Activated CD8-positive, alpha-beta T cell treated with anti-CD3 and anti-CD28 coated beads for 36 hours (primary cell): ENCODE results near the gene RNF126. TPM values are rescaled to one million over a fixed set of nuclear protein-coding genes. Genes with fewer than 3 reads are reported as not detected.

ENCODE experiments used
- ATAC-seq: fragments of 200-7000 bp; cut with Tn5 transposase; one replicate; pipeline ENCODE4 v1.10.0; 2021; ENCODE audit warnings: mild to moderate bottlenecking, moderate library complexity
- CTCF ChIA-PET: fragments of 350-600 bp; sonication (Branson Sonifier 250); formaldehyde crosslinking; loops from one replicate; lab custom pipeline; 2021; ENCODE audit warnings: antibody characterized with exemption; lab: Charles Lee
- POLR2A ChIA-PET: fragments of 350-600 bp; sonication (Branson Sonifier 250); formaldehyde crosslinking; loops from one replicate; lab custom pipeline; 2021; ENCODE audit warnings: antibody characterized with exemption; lab: Charles Lee
- DNase-seq: peaks from one replicate; pipeline ENCODE4 v3.0.0-alpha.2; 2020
- H3K27ac Mint-ChIP-seq: one replicate; pipeline ENCODE4 v1.8.0; 2021; ENCODE audit warnings: mild to moderate bottlenecking, mixed read lengths
- H3K27me3 Mint-ChIP-seq: one replicate; pipeline ENCODE4 v1.8.0; 2021; ENCODE audit warnings: mixed read lengths
- H3K36me3 Mint-ChIP-seq: one replicate; pipeline ENCODE4 v1.8.0; 2021; ENCODE audit warnings: low read depth, mixed read lengths
- H3K4me1 Mint-ChIP-seq: one replicate; pipeline ENCODE4 v1.8.0; 2021; ENCODE audit warnings: low read depth, mixed read lengths
- H3K4me3 Mint-ChIP-seq: one replicate; pipeline ENCODE4 v1.8.0; 2021; ENCODE audit warnings: mild to moderate bottlenecking, moderate library complexity, mixed read lengths
- H3K9me3 Mint-ChIP-seq: one replicate; pipeline ENCODE4 v1.8.0; 2021; ENCODE audit warnings: mixed read lengths
- intact Hi-C: fragments of 100-400 bp; cut with micrococcal nuclease; formaldehyde crosslinking; loops from one replicate; pipeline ENCODE4 v1.10.0; 2022
- total RNA-seq, 2 experiments: library from RNA; stranded (reverse); gene quantifications; one replicate each; pipeline ENCODE4 v1.2.3, GENCODE V29; 2021
- TF ChIP-seq, protein P1 (sequence below): fragments of 200-600 bp; IDR thresholded peaks from one replicate; pipeline ENCODE4 v1.8.0; 2022; ENCODE audit warnings: antibody characterized with exemption, mild to moderate bottlenecking

The RNF126 gene
- total RNA-seq, 2 experiments from 2014 or later = 99.1 to 101 TPM

DNA sequence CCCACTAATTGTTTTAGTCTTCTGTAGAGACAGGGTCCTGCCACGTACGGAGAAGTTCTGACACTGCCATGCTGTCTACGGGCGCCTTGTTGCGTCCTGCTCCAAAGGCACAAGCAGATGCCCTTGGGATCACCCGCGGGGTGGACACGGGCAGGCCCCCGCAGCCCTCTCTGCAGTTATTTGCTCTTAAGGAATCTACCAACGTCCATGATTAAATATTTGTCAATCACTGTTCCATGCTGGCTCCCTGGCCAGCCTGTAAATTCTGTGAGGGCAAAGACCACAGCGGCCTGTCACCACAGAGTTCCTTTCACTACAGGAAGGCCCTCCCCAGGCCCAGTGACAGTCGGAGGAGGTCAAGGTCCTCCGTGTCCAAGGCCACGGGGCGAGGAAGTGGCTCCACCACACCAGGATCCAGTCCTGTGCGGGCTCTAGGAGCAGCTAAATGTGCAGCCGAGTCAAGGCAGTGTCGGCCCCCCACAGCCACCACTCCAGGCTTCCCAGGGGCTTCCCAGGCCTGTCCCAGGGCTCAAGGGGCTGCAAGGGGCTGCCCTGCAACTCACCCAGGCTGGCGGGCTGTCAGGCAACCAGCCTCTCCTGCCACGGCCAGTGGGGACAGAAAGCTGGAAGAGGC lies 2.1 kb downstream of the RNF126 start:
- no peak for ATAC-seq

DNA sequence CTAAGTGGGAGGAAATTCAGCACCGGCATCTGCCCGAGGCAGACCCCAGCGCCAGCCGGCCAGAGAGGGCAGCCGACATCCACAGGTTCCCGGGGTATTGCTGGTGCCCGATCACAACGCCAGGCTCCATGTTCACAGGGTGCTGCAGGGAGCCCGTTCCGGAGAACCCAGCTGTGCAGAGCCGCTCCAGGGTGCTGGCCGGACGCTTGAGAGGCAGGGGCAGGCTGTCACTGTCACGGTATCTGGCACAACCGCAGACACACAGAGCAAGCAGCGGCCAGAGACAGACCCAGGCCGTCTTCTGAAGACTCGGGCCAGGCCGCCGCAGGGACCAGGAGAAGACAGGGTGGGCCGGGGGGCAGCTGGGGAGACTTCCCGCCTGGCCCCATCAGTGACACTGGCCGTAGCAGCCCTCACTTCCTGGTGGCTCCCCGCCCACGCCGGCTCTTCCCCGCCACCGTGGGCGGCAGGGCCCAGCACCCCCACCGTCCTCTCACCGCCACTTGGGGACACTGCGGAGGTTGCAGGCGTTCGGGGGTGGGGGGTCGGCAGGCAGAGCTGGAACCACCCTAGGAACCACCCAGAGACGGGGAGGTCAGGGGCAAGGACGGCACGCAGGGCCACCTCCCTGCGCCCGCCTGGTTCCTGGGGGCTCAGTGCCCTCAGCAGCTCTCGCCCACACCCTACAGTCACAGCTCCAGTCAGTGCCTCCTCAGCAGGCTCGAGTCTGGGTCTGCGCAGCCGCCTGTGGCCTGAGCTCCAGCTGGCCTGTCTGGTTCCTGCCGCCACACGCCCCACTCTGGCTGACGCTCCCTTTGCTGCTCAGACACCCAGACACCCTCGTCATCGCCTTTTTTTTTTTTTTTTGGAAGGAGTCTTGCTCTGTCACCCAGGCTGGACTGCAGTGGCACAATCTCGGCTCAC lies 3.8 kb downstream of the RNF126 start:
- H3K4me1 Mint-ChIP-seq = peaks cover 42% of the 10 kb centered on the region
- POLR2A ChIA-PET = interaction anchor here (1.2 to 2.4 kb wide), 3 partner anchors 12 to 82 kb away, joined by 3 to 6 read pairs (median 4); no protein-coding TSS in a partner anchor
- peaks cover 45% of the 10 kb centered on the region for H3K36me3 Mint-ChIP-seq

More for the DNA sequence above, 2.1 kb downstream of the RNF126 start:
- peak overlapping the region; percentile 95 for H3K4me3 Mint-ChIP-seq
- TF ChIP-seq, protein P1, sequence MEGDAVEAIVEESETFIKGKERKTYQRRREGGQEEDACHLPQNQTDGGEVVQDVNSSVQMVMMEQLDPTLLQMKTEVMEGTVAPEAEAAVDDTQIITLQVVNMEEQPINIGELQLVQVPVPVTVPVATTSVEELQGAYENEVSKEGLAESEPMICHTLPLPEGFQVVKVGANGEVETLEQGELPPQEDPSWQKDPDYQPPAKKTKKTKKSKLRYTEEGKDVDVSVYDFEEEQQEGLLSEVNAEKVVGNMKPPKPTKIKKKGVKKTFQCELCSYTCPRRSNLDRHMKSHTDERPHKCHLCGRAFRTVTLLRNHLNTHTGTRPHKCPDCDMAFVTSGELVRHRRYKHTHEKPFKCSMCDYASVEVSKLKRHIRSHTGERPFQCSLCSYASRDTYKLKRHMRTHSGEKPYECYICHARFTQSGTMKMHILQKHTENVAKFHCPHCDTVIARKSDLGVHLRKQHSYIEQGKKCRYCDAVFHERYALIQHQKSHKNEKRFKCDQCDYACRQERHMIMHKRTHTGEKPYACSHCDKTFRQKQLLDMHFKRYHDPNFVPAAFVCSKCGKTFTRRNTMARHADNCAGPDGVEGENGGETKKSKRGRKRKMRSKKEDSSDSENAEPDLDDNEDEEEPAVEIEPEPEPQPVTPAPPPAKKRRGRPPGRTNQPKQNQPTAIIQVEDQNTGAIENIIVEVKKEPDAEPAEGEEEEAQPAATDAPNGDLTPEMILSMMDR = no peak
- intact Hi-C loops = no loop called here
- no peaks in the 10 kb centered on the region for H3K27me3 Mint-ChIP-seq
- CTCF ChIA-PET = interaction anchor here (0.7 to 1.3 kb wide), 6 partner anchors 19 to 77 kb away, joined by 3 to 4 read pairs (median 4); partner anchors contain the start of gene POLRMT
- peaks cover 33% of the 10 kb centered on the region for H3K36me3 Mint-ChIP-seq
- peaks cover 33% of the 10 kb centered on the region for H3K4me1 Mint-ChIP-seq
- H3K9me3 Mint-ChIP-seq = no peaks in the 10 kb centered on the region
- DNase-seq = no peak
- POLR2A ChIA-PET = interaction anchor here (0.6 to 2.4 kb wide), 12 partner anchors 9 to 138 kb away, joined by 3 to 6 read pairs (median 4); partner anchors contain the start of genes POLRMT and PTBP1
- peak overlapping the region; percentile 93 for H3K27ac Mint-ChIP-seq

DNA sequence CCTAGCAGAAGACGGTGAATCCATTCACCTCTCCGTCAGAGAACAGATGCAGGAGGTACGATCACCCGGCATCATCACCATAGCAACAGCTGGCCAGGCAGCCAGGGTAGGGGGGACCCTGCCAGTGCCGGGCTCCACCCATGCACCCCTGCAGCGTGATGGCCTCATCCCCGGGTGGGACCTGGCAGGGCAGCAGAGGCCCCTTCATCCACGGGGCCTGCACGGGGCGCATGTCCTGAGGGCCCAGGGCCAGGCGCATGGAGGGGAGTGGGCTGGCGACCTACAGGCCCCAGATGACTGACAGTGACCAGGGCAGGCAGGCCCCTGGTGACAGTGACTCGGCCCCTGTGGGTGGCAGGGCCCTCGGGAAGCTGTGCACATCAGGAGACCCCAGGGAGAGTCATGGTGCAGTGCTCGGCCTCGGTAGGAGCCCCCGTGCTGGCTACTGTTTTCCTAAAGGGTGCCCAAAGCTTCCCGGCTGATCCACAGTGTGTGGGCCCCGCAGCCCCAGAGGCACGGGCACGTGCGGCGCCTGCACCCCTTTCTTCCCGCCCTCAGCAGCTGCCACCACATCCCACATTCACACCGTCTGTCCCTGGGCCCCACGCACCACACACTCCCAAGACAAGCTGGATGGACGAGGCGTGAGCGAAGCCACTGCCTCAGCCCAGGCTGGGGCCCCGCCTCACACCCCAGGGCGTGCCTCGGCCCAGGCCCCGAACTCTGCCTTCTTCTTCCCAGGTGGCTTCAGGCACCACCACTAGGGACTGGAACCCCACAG lies 4.8 kb downstream of the RNF126 start:
- Mint-ChIP-seq H3K36me3 (peaks cover 47% of the 10 kb centered on the region), H3K4me1 (peaks cover 42% of the 10 kb centered on the region), H3K9me3 (no peaks in the 10 kb centered on the region), H3K27ac (peak overlapping the region; percentile 25), H3K27me3 (no peaks in the 10 kb centered on the region), H3K4me3 (no peak overlapping the region)
- ATAC-seq (no peak), DNase-seq (no peak)
- intact Hi-C loops = no loop called here
- TF ChIP-seq, protein P1 = no peak
- ChIA-PET CTCF (no interaction called here), POLR2A (interaction anchor here (1.2 kb wide), 1 partner anchor 26 kb away, joined by 4 read pairs; no protein-coding TSS in a partner anchor)

More for the DNA sequence above, 3.8 kb downstream of the RNF126 start:
- ATAC-seq (no peak), DNase-seq (peak; percentile 47)
- CTCF ChIA-PET = interaction anchor here (1.2 kb wide), 1 partner anchor 70 kb away, joined by 3 read pairs; no protein-coding TSS in a partner anchor
- no peaks in the 10 kb centered on the region for H3K27me3 Mint-ChIP-seq
- intact Hi-C loops = no loop called here
- H3K9me3 Mint-ChIP-seq = no peaks in the 10 kb centered on the region
- peak overlapping the region; percentile 93 for H3K27ac Mint-ChIP-seq
- peak overlapping the region; percentile 95 for H3K4me3 Mint-ChIP-seq
- TF ChIP-seq, protein P1 = no peak

DNA sequence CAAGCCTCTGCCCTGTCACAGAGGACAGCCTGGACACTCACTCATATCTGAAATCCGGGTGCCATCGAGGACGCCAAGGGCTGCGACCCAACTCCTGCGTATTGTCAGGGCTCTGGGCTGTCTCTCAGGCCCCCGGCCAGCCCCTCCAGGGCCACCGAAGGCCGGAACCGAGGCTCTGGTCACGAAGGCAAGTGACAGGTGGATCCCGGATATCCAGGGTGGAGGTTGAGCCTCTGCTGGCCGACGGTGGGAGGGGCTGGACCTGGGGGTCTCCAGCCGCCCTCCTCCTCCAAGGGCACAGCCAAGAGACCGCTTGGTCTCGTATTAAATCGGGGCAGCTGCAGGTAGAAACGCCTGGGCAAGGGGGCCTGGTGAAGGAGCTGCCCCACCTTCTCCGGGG lies 5.4 kb downstream of the RNF126 start:
- no peak for ATAC-seq
- H3K4me1 Mint-ChIP-seq = peaks cover 42% of the 10 kb centered on the region
- TF ChIP-seq, protein P1 = no peak
- ChIA-PET POLR2A (interaction anchor here (1.8 kb wide), 1 partner anchor 23 kb away, joined by 7 read pairs; no protein-coding TSS in a partner anchor), CTCF (no interaction called here)
- no peak overlapping the region for H3K4me3 Mint-ChIP-seq
- no peak for DNase-seq
- H3K36me3 Mint-ChIP-seq = peaks cover 47% of the 10 kb centered on the region
- no peaks in the 10 kb centered on the region for H3K27me3 Mint-ChIP-seq
- intact Hi-C loops = no loop called here
- H3K27ac Mint-ChIP-seq = no peak overlapping the region
- H3K9me3 Mint-ChIP-seq = no peaks in the 10 kb centered on the region
